ENCODE data around the gene WDFY2. TPM values are rescaled to one million over a fixed set of nuclear protein-coding genes. Genes with fewer than 3 reads are reported as not detected.
A peak's percentile ranks its signal among the peaks of the same experiment; 100 is the strongest.
"Not testable (repeated sequence)": the region's sequence is repeated elsewhere in the genome, so short reads cannot be mapped to it uniquely, and the experiment has no call there.

Gene WDFY2
- total RNA-seq, 4 donors from 2014 or later = 7.7 to 23.3 (median 18.2) TPM

DNA sequence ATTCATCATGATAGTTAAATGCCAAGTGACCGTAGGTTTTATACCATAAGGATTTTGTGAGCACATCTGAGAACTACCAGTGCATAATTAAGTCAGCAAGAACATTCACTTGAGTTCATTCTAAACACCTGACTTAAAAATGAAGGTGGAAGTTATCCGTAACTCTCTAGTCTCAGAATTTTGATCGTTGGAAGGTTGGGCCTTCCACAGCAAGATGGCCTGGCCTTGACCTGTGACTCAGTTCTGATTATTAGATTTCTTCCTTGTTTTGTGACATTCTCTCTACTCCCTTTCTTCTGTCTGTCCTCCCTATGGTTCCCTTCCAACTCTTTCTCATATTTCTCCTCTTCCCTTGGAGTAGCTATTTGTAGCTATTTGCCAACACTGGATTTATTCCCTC is 20.0 kb upstream of the WDFY2 start:
- H3K27ac ChIP-seq = peak overlapping the region in 2 of 4 donors; percentile 33 to 67
- TF ChIP-seq POLR2A (IDR thresholded peaks at IDR 0.05) = no peak
- TF ChIP-seq, protein P1, sequence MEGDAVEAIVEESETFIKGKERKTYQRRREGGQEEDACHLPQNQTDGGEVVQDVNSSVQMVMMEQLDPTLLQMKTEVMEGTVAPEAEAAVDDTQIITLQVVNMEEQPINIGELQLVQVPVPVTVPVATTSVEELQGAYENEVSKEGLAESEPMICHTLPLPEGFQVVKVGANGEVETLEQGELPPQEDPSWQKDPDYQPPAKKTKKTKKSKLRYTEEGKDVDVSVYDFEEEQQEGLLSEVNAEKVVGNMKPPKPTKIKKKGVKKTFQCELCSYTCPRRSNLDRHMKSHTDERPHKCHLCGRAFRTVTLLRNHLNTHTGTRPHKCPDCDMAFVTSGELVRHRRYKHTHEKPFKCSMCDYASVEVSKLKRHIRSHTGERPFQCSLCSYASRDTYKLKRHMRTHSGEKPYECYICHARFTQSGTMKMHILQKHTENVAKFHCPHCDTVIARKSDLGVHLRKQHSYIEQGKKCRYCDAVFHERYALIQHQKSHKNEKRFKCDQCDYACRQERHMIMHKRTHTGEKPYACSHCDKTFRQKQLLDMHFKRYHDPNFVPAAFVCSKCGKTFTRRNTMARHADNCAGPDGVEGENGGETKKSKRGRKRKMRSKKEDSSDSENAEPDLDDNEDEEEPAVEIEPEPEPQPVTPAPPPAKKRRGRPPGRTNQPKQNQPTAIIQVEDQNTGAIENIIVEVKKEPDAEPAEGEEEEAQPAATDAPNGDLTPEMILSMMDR (IDR thresholded peaks at IDR 0.05) = no peak

DNA sequence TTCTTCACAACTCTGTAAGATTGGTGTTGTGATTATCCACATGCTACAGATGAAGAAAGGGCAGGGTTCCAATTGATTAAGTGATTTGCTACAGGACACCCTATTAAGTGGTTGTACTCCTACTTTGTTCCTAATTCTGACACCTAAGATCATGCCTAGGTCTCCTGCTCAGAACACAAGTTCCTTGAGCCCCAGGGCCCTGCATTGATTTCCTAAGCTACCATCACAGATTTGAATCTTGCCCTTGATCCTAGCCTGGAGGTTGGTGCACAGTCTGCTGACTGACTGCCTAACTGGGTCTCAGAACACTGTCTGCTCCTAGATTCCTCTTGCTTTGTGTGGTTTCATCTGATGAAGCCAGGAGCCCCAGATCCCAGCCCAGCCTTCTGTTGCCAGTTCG is 19.6 kb upstream of the WDFY2 start:
- intact Hi-C loops (cut with DNase I) = no loop called here
- DNase-seq = no peak
- no peaks in the 10 kb centered on the region for H3K27me3 ChIP-seq
- 89 to 100% methylated on average over 1 of the region's 1 CpG for WGBS, 2 donors
- no peak for TF ChIP-seq POLR2A (IDR thresholded peaks at IDR 0.05)
- TF ChIP-seq, protein P1 (IDR thresholded peaks at IDR 0.05) = no peak
- peak overlapping the region in 2 of 4 donors; percentile 33 to 67 for H3K27ac ChIP-seq
- no peak overlapping the region for H3K4me3 ChIP-seq
- H3K36me3 ChIP-seq = no peaks in the 10 kb centered on the region
- H3K4me1 ChIP-seq = peaks cover 0 to 16% (median 0%) of the 10 kb centered on the region in 3 donors
- H3K9me3 ChIP-seq = peaks cover 0 to 8% (median 0%) of the 10 kb centered on the region in 3 donors

More for the DNA sequence above, 20.0 kb upstream of the WDFY2 start:
- Histone ChIP-seq H3K27me3 (no peaks in the 10 kb centered on the region), H3K4me3 (no peak overlapping the region), H3K9me3 (peaks cover 0 to 8% (median 0%) of the 10 kb centered on the region in 3 donors), H3K36me3 (no peaks in the 10 kb centered on the region), H3K4me1 (peaks cover 0 to 18% (median 0%) of the 10 kb centered on the region in 3 donors)
- 62 to 64% methylated on average over 3 of the region's 3 CpGs for WGBS, 2 donors
- intact Hi-C loops (cut with DNase I) = no loop called here
- DNase-seq = no peak

DNA sequence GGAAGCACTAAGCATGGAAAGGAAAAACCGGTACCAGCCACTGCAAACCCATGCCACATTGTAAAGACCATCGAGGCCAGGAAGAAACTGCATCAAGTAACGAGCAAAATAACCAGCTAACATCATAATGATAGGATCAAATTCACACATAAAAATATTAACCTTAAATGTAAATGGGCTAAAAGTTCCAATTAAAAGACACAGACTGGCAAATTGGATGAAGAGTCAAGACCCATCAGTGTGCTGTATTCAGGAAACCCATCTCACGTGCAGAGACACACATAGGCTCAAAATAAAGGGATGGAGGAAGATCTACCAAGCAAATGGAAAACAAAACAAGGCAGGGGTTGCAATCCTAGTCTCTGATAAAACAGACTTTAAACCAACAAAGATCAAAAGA is 15.3 kb upstream of the WDFY2 start:
- H3K9me3 ChIP-seq; H3K4me3 ChIP-seq; H3K4me1 ChIP-seq; DNase-seq; H3K36me3 ChIP-seq; H3K27ac ChIP-seq; intact Hi-C loops (cut with DNase I); H3K27me3 ChIP-seq: not testable (repeated sequence)
- WGBS, 2 donors = 85 to 87% methylated on average over 4 of the region's 4 CpGs

DNA sequence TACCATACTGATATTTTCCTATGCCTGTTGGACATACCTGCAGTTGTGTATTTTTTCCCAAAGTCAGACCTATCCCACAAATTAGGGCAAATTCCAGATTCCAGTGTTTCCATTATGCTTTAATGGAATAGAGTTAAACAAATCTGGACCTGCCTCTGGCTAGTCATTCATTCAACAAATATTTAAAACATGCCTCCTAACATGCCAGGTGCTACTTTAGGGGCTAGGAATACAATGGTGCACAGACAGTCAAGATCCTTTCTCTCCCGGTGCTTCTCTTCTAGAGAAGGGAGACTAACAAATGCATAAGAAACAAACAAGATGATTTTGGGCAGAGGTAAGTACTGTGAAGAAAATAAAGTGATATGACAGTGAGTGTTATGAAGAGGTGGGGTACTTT is 7.5 kb upstream of the WDFY2 start:
- intact Hi-C loops (cut with DNase I) = no loop called here
- H3K4me1 ChIP-seq = peaks cover 0 to 24% (median 5%) of the 10 kb centered on the region in 3 donors
- peak overlapping the region in 3 of 4 donors; percentile 51 to 75 (median 71) for H3K27ac ChIP-seq
- DNase-seq = no peak
- H3K9me3 ChIP-seq = no peaks in the 10 kb centered on the region
- WGBS, 2 donors = 38 to 50% methylated on average over 1 of the region's 1 CpG
- TF ChIP-seq, protein P1 (IDR thresholded peaks at IDR 0.05) = no peak
- no peak for TF ChIP-seq POLR2A (IDR thresholded peaks at IDR 0.05)
- H3K36me3 ChIP-seq = no peaks in the 10 kb centered on the region
- no peaks in the 10 kb centered on the region for H3K27me3 ChIP-seq
- no peak overlapping the region for H3K4me3 ChIP-seq

DNA sequence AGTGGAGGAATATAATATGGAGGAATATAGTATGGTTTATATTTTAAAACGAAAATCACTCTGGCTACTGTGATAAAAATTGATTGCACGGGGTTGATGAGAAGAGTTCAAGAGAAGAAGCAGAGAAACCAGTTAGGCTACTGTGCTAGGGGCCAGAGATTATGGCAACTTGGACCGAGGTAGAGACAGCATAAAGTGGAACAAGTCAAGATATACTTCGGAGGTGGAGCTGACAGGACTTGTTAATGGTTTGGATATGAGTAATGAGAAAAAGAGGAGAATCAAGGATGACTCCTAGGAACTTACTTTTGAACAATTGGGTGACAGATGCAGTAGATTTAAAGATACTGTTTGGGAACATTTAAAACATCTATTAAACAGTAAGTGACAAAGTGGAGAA is 6.6 kb upstream of the WDFY2 start:
- no peak for TF ChIP-seq POLR2A (IDR thresholded peaks at IDR 0.05)
- TF ChIP-seq, protein P1 (IDR thresholded peaks at IDR 0.05) = no peak
- intact Hi-C loops (cut with DNase I) = no loop called here
- Histone ChIP-seq H3K9me3 (no peaks in the 10 kb centered on the region), H3K36me3 (no peaks in the 10 kb centered on the region), H3K4me3 (no peak overlapping the region), H3K27ac (peak overlapping the region; percentile 44 to 75 (median 64)), H3K27me3 (no peaks in the 10 kb centered on the region), H3K4me1 (peaks cover 0 to 24% (median 5%) of the 10 kb centered on the region in 3 donors)
- DNase-seq = no peak
- WGBS, 2 donors = 24 to 47% methylated on average over 4 of the region's 4 CpGs

DNA sequence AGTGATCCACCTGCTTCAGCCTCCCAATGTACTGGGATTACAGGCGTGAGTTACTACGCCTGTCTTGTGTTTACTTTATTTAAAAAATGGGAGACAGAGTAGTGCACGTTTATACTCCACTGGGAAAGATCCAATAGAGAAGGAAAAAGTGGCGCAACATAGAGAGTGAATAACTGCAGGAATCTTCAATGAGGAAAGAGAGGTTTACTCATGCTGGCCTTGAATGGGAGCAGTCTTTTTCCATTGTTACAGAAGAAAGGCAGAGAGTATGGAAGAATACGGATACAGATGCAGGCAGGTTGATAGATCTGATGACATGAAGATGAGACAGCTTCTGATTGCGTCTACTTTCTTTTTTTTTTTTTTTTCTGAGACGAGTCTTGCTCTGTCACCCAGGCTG is 4.6 kb upstream of the WDFY2 start:
- H3K4me3 ChIP-seq = no peak overlapping the region
- H3K27ac ChIP-seq = no peak overlapping the region
- WGBS, 2 donors = 36 to 62% methylated on average over 7 of the region's 7 CpGs
- H3K27me3 ChIP-seq = no peaks in the 10 kb centered on the region
- peaks cover 4 to 33% (median 10%) of the 10 kb centered on the region in 3 donors for H3K4me1 ChIP-seq
- TF ChIP-seq, protein P1 (IDR thresholded peaks at IDR 0.05) = no peak
- no peak for TF ChIP-seq POLR2A (IDR thresholded peaks at IDR 0.05)
- intact Hi-C loops (cut with DNase I) = loop anchor here (5.0 kb wide), 1 partner anchor 223 kb away; the partner anchor contains the start of gene DHRS12
- DNase-seq = no peak
- no peaks in the 10 kb centered on the region for H3K9me3 ChIP-seq
- H3K36me3 ChIP-seq = no peaks in the 10 kb centered on the region
